ENCODE measurements around the gene ITGB3BP.

The ITGB3BP gene

DNA sequence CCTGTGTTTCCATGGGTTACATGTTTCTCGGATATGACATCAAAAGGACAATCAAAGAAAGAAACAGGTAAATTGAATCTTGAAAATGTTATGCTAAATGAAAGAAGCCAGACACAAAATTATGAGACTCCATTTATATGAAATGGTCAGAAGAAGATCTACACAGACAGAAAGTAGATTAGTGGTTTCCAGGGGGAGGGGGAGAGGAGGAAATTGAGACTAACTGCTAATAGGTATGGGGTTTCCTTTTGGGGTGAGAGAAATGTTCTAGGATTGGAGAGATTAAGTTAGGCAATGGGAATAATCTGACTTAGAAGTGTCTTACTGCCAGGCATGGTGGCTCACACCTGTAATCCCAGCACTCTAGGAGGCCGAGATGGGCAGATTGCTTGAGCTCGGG lies 21.8 kb downstream of the ITGB3BP start:
- DNase-seq = no peak
- no peak for TF ChIP-seq CTCF (IDR thresholded peaks at IDR 0.05; ENCODE audit: low read depth, low read length)
- Histone ChIP-seq H3K27me3 (ENCODE audit: insufficient read depth, low read depth, severe bottlenecking) (no peaks in the 10 kb centered on the region), H3K9me3 (ENCODE audit: severe bottlenecking) (no peaks in the 10 kb centered on the region), H3K36me3 (peaks cover 2% of the 10 kb centered on the region; the same call in 1 of the 2 replicates), H3K4me3 (ENCODE audit: low read depth, low read length) (no peak overlapping the region), H3K27ac (no peak overlapping the region)

- TF ChIP-seq CTCF (IDR thresholded peaks at IDR 0.05; ENCODE audit: low read depth, low read length) = no peak
- no peaks in the 10 kb centered on the region for H3K36me3 ChIP-seq
- H3K9me3 ChIP-seq (ENCODE audit: severe bottlenecking) = no peaks in the 10 kb centered on the region
- no peak for DNase-seq
- no peak overlapping the region for H3K4me3 ChIP-seq (ENCODE audit: low read depth, low read length)
- no peaks in the 10 kb centered on the region for H3K27me3 ChIP-seq (ENCODE audit: insufficient read depth, low read depth, severe bottlenecking)
- no peak overlapping the region for H3K27ac ChIP-seq
These were observed 24.9 kb downstream of the ITGB3BP start for GRCh38 chr1:63498106-63498505.

- no peaks in the 10 kb centered on the region for H3K36me3 ChIP-seq
- DNase-seq = no peak
- no peak overlapping the region for H3K27ac ChIP-seq
- H3K27me3 ChIP-seq (ENCODE audit: insufficient read depth, low read depth, severe bottlenecking) = no peaks in the 10 kb centered on the region
- H3K4me3 ChIP-seq (ENCODE audit: low read depth, low read length) = no peak overlapping the region
- TF ChIP-seq CTCF (IDR thresholded peaks at IDR 0.05; ENCODE audit: low read depth, low read length) = no peak
- no peaks in the 10 kb centered on the region for H3K9me3 ChIP-seq (ENCODE audit: severe bottlenecking)
These were observed 25.4 kb downstream of the ITGB3BP start for GRCh38 chr1:63497577-63497976.

- H3K9me3 ChIP-seq (ENCODE audit: severe bottlenecking) = no peaks in the 10 kb centered on the region
- no peak for DNase-seq
- H3K27me3 ChIP-seq (ENCODE audit: insufficient read depth, low read depth, severe bottlenecking) = no peaks in the 10 kb centered on the region
- H3K4me3 ChIP-seq (ENCODE audit: low read depth, low read length) = no peak overlapping the region
- no peak overlapping the region for H3K27ac ChIP-seq
- no peak for TF ChIP-seq CTCF (IDR thresholded peaks at IDR 0.05; ENCODE audit: low read depth, low read length)
- peaks cover 3% of the 10 kb centered on the region; the same call in 1 of the 2 replicates for H3K36me3 ChIP-seq
These were observed 35.5 kb downstream of the ITGB3BP start for GRCh38 chr1:63487336-63488065.

DNA sequence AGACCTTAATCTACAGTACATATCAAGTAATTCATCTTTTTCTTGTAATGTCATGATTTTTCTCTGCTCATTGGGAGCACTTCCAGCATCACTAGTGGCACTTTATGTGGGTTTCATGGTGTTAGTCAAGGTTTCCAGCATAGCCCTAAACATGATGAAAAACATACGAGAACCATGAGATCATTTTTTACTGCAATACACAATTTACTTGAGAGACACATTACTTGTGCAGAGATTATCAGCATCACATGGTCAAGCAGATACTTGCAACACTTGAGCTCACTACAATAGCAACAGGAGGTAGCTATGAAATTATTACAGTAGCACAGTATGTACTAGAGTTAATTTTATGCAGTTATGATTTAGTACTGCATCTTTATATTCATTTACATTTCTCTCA lies 36.4 kb downstream of the ITGB3BP start:
- TF ChIP-seq CTCF (IDR thresholded peaks at IDR 0.05; ENCODE audit: low read depth, low read length) = no peak
- H3K4me3 ChIP-seq (ENCODE audit: low read depth, low read length) = no peak overlapping the region
- peaks cover 3% of the 10 kb centered on the region; the same call in 1 of the 2 replicates for H3K36me3 ChIP-seq
- no peak overlapping the region for H3K27ac ChIP-seq
- DNase-seq = no peak
- no peaks in the 10 kb centered on the region for H3K27me3 ChIP-seq (ENCODE audit: insufficient read depth, low read depth, severe bottlenecking)
- H3K9me3 ChIP-seq (ENCODE audit: severe bottlenecking) = no peaks in the 10 kb centered on the region

GRCh38 chr1:63480057-63480456 lies 43.0 kb downstream of the ITGB3BP start:
- Histone ChIP-seq H3K27ac (no peak overlapping the region), H3K4me3 (ENCODE audit: low read depth, low read length) (no peak overlapping the region), H3K27me3 (ENCODE audit: insufficient read depth, low read depth, severe bottlenecking) (no peaks in the 10 kb centered on the region), H3K9me3 (ENCODE audit: severe bottlenecking) (no peaks in the 10 kb centered on the region), H3K36me3 (peaks cover 4% of the 10 kb centered on the region)
- no peak for TF ChIP-seq CTCF (IDR thresholded peaks at IDR 0.05; ENCODE audit: low read depth, low read length)
- no peak for DNase-seq

Data from WERI-Rb-1 (cell line).